ENCODE measurements around the gene MAPK8. TPM values are rescaled to one million over a fixed set of nuclear protein-coding genes. Genes with fewer than 3 reads are reported as not detected.
A peak's percentile ranks its signal among the peaks of the same experiment; 100 is the strongest.

The MAPK8 gene
- total and polyA plus RNA-seq, 9 of the 15 experiments (the other 6 are each of a cell fraction or from before 2014, with no cell fraction given), result 6.4 to 159 (median 71.0) TPM

GRCh38 chr10:48410503-48410902 is 104.0 kb downstream of the MAPK8 start:
- ATAC-seq, result no peak
- no peak for FAIRE-seq
- H3K9me3 ChIP-seq (replicated peaks; ENCODE audit: control insufficient read depth, insufficient read depth, low read depth, low read length), result peaks cover 4% of the 10 kb centered on the region
- H3K9ac ChIP-seq (ENCODE audit: insufficient read depth in 1 of 2, low read depth in 2 of 2, low read length in 2 of 2), result no peak overlapping the region
- H4K20me1 ChIP-seq (replicated peaks; ENCODE audit: control insufficient read depth, insufficient read depth, low read length), result no peaks in the 10 kb centered on the region
- CTCF ChIA-PET (ENCODE audit: low intra/inter-chr PET ratio), result no interaction called here
- no peaks in the 10 kb centered on the region for H3K27me3 ChIP-seq (ENCODE audit: control insufficient read depth in 2 of 2, insufficient read depth in 2 of 2, low read length in 2 of 2)
- H2AFZ ChIP-seq (ENCODE audit: low read depth, low read length), result no peak overlapping the region
- POLR2A ChIA-PET, result no interaction called here
- no peak overlapping the region for H3K4me2 ChIP-seq (ENCODE audit: insufficient read depth, low read length)
- DNase-seq (ENCODE audit: extremely low read depth in 1 of 4, low spot score in 3 of 4), result no peak
- H3K27ac ChIP-seq (ENCODE audit: extremely low read depth, low read depth, low read length), result no peak overlapping the region
- in situ Hi-C loops (cut with MboI), result no loop called here
- no peaks in the 10 kb centered on the region for H3K9me1 ChIP-seq (ENCODE audit: control insufficient read depth, insufficient read depth, low read length)
- peaks cover 0 to 15% of the 10 kb centered on the region in 2 experiments for H3K4me1 ChIP-seq (replicated peaks in 1 of 2; ENCODE audit: control insufficient read depth in 2 of 2, insufficient read depth in 2 of 2, low read length in 2 of 2)
- peaks cover 49% of the 10 kb centered on the region for H3K36me3 ChIP-seq (ENCODE audit: control insufficient read depth, insufficient read depth, low read length)
- intact Hi-C loops (cut with micrococcal nuclease), result no loop called here
- H3K4me3 ChIP-seq, result no peak overlapping the region
- no TSS peak for BruUV-seq (replicated peaks)
- 87% methylated on average over 6 of the region's 6 CpGs for WGBS (ENCODE audit: insufficient coverage, low coverage, missing lambda C conversion rate)
- TF ChIP-seq MYC (IDR thresholded peaks at IDR 0.05; ENCODE audit: low read depth, low read length) (no peak), MYC (CRISPR knock-in tag; IDR thresholded peaks at IDR 0.05; ENCODE audit: borderline replicate concordance, low read depth) (no peak), ZNF76 (CRISPR knock-in tag; IDR thresholded peaks at IDR 0.05; ENCODE audit: borderline replicate concordance) (no peak), NFE2L1 (tag; IDR thresholded peaks at IDR 0.05; ENCODE audit: borderline replicate concordance, low read depth) (peak; percentile 59; the same call in 1 of the 2 replicates), ELF1 (tag; IDR thresholded peaks at IDR 0.05) (no peak), ZKSCAN1 (IDR thresholded peaks at IDR 0.05; ENCODE audit: low read depth, low read length) (no peak), ZNF512 (tag; IDR thresholded peaks at IDR 0.05) (no peak), MAFK (IDR thresholded peaks at IDR 0.05; ENCODE audit: low read length) (peak; percentile 39; the same call in 1 of the 2 replicates), MAFF (IDR thresholded peaks at IDR 0.05; ENCODE audit: low read length) (0 out of 2 replicates have a peak, but pooled peaks have one; percentile 14), ZNF316 (IDR thresholded peaks at IDR 0.05) (peak; percentile 94), ARID3A (IDR thresholded peaks at IDR 0.05; ENCODE audit: borderline replicate concordance, low read depth, low read length) (no peak), MAFG (tag; conservative IDR thresholded peaks at IDR 0.05) (peak; percentile 61), NFE2 (IDR thresholded peaks at IDR 0.05; ENCODE audit: low read depth) (peak; percentile 76), ZNF311 (CRISPR knock-in tag; IDR thresholded peaks at IDR 0.05) (no peak), C11orf30 (IDR thresholded peaks at IDR 0.05; ENCODE audit: low read depth) (peak; percentile 78)
- 0 out of 3 replicates have a peak, but pooled peaks cover 4% of the 10 kb centered on the region for H3K79me2 ChIP-seq (ENCODE audit: control insufficient read depth, insufficient read depth, low read length)

All from K562 (cell line).